HG03565 (cell line): Measurements from ENCODE around the gene DNAI2.

ENCODE experiments used
- ATAC-seq: cut with Tn5 transposase; IDR thresholded peaks from one replicate; pipeline ENCODE4 v1.9.1; 2021; ENCODE audit warnings: mild to moderate bottlenecking, moderate library complexity; ENCODE audit not compliant: unreplicated experiment

The DNAI2 gene

GRCh38 chr17:74357466-74357809 is 83.4 kb downstream of the DNAI2 start:
- ATAC-seq, result no peak

- ATAC-seq, result no peak
Observed at GRCh38 chr17:74358697-74359096, 84.7 kb downstream of the DNAI2 start.

DNA sequence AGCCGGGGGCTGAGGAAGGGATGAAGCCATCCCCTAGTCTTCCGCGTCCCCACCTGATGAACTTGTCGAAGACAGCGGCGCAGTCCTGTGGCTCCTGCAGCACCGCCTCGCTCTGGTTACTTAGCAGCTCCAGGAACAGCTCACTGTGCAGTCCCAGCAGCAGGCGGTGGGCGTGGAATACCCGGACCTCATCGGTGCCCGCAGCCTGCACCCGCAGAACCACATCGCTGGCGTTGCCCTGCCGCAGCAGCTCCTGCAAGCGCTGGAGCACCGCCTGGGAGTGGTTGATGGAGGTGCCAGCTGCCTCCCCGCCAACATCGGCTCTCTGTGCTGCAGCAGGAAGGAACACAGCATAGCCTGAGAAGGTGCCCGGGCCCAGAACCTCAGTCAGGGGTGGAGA is 85.9 kb downstream of the DNAI2 start:
- no peak for ATAC-seq

DNA sequence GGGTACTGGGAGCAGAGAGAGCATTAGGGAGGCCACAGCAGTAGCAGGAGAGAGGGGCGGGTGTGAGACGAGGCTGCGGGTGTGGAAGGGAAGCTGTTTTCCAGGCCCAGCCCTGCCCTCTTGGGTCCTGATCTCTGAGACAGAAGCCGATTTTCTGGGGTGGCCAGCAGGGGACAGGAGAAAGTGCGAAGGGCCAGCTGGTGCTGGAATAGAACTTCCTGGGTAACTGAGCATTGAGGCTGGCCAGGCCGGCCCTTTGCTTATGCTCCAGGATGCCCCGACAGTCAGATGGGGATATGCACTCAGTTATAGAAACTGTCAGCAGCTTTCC is 86.8 kb downstream of the DNAI2 start:
- ATAC-seq, result no peak

- no peak for ATAC-seq
Observed at GRCh38 chr17:74361230-74362068, 87.4 kb downstream of the DNAI2 start, which contains the start of gene BTBD17. TSS of gene BTBD17 (minus strand) at chr17:74361868. CDS start at chr17:74361819, 49 bp downstream.

DNA sequence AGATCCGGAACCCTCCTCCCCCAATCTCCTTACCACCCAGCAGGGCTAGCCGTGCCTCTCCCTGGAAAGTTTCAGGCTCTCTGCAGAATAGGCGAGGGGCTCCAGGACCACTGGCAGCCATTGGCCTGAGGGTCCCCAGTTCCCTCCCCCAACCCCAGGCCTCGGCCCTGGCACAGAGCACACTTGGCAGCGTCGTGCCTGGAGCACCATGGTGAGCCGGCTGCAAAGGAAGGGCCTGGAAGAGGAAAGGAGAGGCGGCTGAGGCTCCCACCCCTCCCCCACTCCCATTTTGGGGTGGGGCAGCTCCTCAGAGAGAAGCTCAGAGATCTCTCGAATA is 88.0 kb downstream of the DNAI2 start:
- no peak for ATAC-seq

DNA sequence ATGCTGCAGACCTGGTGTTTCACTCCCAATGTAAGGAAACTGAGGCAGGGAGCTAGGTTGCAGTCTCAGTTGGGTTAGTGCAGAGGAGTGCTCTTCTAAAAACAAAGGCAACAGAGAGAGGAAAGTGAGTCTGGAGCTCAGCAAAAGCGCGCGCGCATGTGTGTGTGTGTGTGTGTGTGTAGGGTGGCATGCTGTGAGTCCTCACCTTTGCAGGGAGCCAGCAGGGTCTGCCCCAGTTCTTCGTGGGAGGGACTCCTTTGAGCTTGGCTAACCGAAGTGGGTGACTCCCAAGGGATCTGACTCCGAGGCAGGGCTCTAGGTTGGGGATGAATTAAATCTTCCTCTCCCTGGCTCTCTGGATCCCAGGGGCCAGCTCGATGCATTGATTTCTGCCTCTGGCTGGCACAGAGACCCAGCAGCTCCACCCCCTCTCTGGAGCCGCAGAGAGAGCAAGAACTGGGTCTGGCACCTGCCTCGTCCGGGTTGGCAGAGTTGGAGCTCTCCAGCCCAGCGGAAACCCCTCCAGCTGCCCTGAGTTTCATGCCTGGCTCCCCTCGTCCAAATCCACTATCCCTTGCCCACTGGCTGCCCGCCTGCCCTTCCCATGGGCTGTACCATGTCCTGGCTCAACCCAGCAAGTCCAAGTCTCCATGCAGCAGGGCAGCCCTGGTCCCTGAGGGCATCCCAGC is 88.9 kb downstream of the DNAI2 start:
- ATAC-seq, result no peak
